Testis (tissue), 3 donors: ENCODE results near the gene CDK13. TPM values are rescaled to one million over a fixed set of nuclear protein-coding genes. Genes with fewer than 3 reads are reported as not detected.

ENCODE experiments used
- DNase-seq: peaks from one replicate; pipeline ENCODE4 v3.0.0-alpha.2; 2019
- H3K27ac ChIP-seq, 2 donors: fragments of 200-600 bp; sonication (generic); one replicate each; pipeline ENCODE4 v1.5.1; 2019
- H3K27me3 ChIP-seq: fragments of 200-600 bp; sonication (generic); one replicate; pipeline ENCODE4 v1.5.1; 2019
- H3K36me3 ChIP-seq: fragments of 200-600 bp; sonication (generic); one replicate; pipeline ENCODE4 v1.5.1; 2017; ENCODE audit warnings: low read depth; ENCODE audit errors: missing control alignments
- H3K4me1 ChIP-seq: fragments of 200-600 bp; sonication (generic); one replicate; pipeline ENCODE4 v1.5.1; 2019
- H3K4me3 ChIP-seq, 2 donors: fragments of 200-600 bp; sonication (generic); one replicate each; pipeline ENCODE4 v1.5.1; 2017 to 2019
- H3K9me3 ChIP-seq: fragments of 200-600 bp; sonication (generic); one replicate; pipeline ENCODE4 v1.5.1; 2017
- CTCF ChIP-seq, 3 experiments: fragments of 450-650 bp in 2 of 3; fragments of 200-600 bp in 1 of 3; sonication (generic) in 1 of 3; IDR thresholded peaks; one replicate each; pipeline ENCODE4 v1.5.1; 2016 to 2019; ENCODE audit warnings: antibody characterized with exemption in 3 of 3, mild to moderate bottlenecking in 2 of 3, moderate library complexity in 1 of 3
- POLR2A ChIP-seq: fragments of 450-650 bp; IDR thresholded peaks from one replicate; pipeline ENCODE4 v1.6.1; 2017; ENCODE audit warnings: antibody characterized with exemption, mild to moderate bottlenecking, moderate library complexity
- WGBS, 2 donors: methylation state at CpG; one replicate each; pipeline ENCODE4 v1.1.5; 2018; 5-methylcytosine and 5-hydroxymethylcytosine counted together
- intact Hi-C: fragments of 100-400 bp; cut with DNase I; formaldehyde crosslinking; loops from one replicate; pipeline ENCODE4 v1.15.1; 2023; ENCODE audit warnings: low total_unique reads
- polyA plus RNA-seq: library from polyadenylated mRNA; stranded (reverse); fragments of 350-450 nt; fragmentation: Illumina TruSeq; extraction: RNeasy Lipid Tissue Mini Kit (QIAGEN cat#74804); gene quantifications from one replicate; pipeline ENCODE4 v1.2.3, GENCODE V29; 2014; ENCODE audit warnings: low read depth, low replicate concordance; ENCODE audit not compliant: insufficient read depth
- total RNA-seq, 2 donors: library from RNA; depleted of rRNA; stranded (reverse); fragments of >200 nt; gene quantifications; one replicate each; pipeline ENCODE4 v1.2.3, GENCODE V29; 2016

Gene CDK13
- total and polyA plus RNA-seq, 3 donors from 2014 or later = 55.1 to 140 (median 134) TPM

DNA sequence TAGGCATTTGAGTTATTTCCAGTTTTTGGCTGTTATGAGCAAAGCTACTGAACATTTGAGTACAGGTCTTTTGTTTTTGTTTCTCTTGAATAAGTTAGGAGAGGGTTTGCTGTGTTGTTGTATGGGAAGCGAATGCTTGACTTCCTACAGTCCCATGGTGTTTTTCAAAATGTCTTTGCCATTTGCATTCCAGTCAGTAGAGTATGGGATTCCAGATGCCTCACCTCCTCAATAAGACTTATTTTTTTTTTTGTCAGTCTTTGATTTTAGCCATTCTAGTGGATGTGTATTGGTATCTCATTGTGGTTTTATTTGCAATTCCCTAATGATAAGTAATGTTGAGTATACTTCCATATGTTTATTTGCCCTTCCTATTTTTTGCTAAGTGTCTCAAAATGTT lies 19.4 kb downstream of the CDK13 start:
- Histone ChIP-seq H3K27me3 (no peaks in the 10 kb centered on the region), H3K9me3 (no peaks in the 10 kb centered on the region), H3K4me1 (no peaks in the 10 kb centered on the region), H3K4me3 (no peak overlapping the region), H3K36me3 (no peaks in the 10 kb centered on the region), H3K27ac (no peak overlapping the region)
- no peak for DNase-seq
- intact Hi-C loops = no loop called here
- 73 to 95% methylated on average over 1 of the region's 1 CpG for WGBS, 2 donors
- TF ChIP-seq POLR2A (no peak), CTCF (IDR thresholded peaks at IDR 0.05) (no peak)

GRCh38 chr7:39971924-39972323 lies 21.9 kb downstream of the CDK13 start:
- Histone ChIP-seq H3K4me3 (no peak overlapping the region), H3K27me3 (no peaks in the 10 kb centered on the region), H3K9me3 (no peaks in the 10 kb centered on the region), H3K4me1 (no peaks in the 10 kb centered on the region), H3K36me3 (no peaks in the 10 kb centered on the region), H3K27ac (no peak overlapping the region)
- 58% methylated on average over 3 of the region's 3 CpGs for WGBS, 2 donors
- TF ChIP-seq POLR2A (no peak), CTCF (IDR thresholded peaks at IDR 0.05) (no peak)
- intact Hi-C loops = no loop called here
- DNase-seq = no peak

DNA sequence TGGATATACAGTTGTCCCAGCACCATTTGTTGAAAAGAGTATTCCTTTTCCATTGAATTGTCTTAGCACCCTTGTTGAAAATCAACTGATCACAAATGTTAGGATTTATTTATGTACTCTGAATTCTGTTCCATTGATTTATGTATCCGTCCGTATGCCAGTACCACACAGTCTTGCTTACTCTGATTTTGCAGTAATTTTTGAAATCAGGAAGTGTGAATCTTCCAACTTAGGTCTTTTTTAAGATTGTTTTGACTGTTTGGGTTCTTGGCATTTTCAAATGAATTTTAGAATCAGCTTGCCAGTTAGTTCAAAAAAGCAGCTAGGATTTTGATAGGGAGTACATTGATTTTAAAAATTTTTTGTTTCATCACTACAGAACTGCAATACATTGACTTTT lies 23.7 kb downstream of the CDK13 start:
- intact Hi-C loops = no loop called here

DNA sequence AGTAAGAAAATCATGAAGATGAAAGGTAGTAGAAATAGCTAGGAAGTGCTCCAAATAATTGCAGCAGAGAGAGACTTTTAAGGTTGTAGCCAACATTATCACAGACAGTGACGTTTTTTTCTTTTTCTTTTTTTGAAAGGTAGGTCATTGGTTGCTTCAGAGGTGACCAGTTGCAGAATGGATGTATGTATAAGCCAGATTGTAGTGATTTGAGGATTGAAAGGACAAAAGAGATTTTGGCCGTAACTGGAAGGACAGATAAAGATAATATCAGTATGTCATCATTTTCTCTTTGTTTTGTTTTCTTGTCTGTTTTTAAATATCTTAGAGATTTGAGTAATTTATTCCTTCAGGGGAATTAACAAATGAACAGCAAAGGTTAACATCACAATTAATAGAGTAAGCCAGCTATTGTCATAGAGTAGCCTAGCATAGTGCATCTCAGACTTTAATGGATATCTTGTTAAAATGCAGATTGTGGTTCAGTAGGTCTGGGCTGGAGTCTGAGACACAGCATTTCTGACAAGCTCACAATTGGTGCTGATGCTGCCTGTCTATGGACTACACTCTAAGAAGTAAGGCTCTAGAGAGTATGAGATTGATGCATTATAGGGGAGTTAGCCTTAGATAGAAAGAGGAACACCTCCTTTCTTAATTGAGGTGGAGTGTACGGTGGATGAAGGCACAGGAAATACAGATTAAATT lies 28.3 kb downstream of the CDK13 start:
- TF ChIP-seq CTCF (IDR thresholded peaks at IDR 0.05) (no peak), POLR2A (no peak)
- intact Hi-C loops = no loop called here
- no peaks in the 10 kb centered on the region for H3K4me1 ChIP-seq

More for the DNA sequence above, 23.7 kb downstream of the CDK13 start:
- no peak for DNase-seq
- Histone ChIP-seq H3K9me3 (no peaks in the 10 kb centered on the region), H3K4me3 (no peak overlapping the region), H3K27me3 (no peaks in the 10 kb centered on the region), H3K4me1 (no peaks in the 10 kb centered on the region), H3K27ac (no peak overlapping the region), H3K36me3 (no peaks in the 10 kb centered on the region)
- 81 to 95% methylated on average over 2 of the region's 2 CpGs for WGBS, 2 donors
- TF ChIP-seq POLR2A (no peak), CTCF (IDR thresholded peaks at IDR 0.05) (no peak)

GRCh38 chr7:39979406-39980073 lies 29.5 kb downstream of the CDK13 start:
- Histone ChIP-seq H3K9me3 (no peaks in the 10 kb centered on the region), H3K27me3 (no peaks in the 10 kb centered on the region), H3K4me1 (no peaks in the 10 kb centered on the region), H3K4me3 (no peak overlapping the region), H3K27ac (no peak overlapping the region), H3K36me3 (no peaks in the 10 kb centered on the region)
- no peak for DNase-seq
- intact Hi-C loops = no loop called here
- TF ChIP-seq CTCF (IDR thresholded peaks at IDR 0.05) (no peak), POLR2A (no peak)
- WGBS, 2 donors = 80 to 83% methylated on average over 8 of the region's 8 CpGs

More for the DNA sequence above, 28.3 kb downstream of the CDK13 start:
- Histone ChIP-seq H3K27me3 (no peaks in the 10 kb centered on the region), H3K36me3 (no peaks in the 10 kb centered on the region), H3K4me3 (no peak overlapping the region), H3K27ac (no peak overlapping the region), H3K9me3 (no peaks in the 10 kb centered on the region)
- WGBS, 2 donors = 49 to 63% methylated on average over 3 of the region's 3 CpGs
- DNase-seq = no peak
